GM19025 (cell line): ENCODE data around the gene TAOK1.

Source experiments
- ATAC-seq: cut with Tn5 transposase; IDR thresholded peaks from one replicate; pipeline ENCODE4 v1.9.1; 2021; ENCODE audit warnings: mild to moderate bottlenecking, low read depth, moderate library complexity; ENCODE audit not compliant: unreplicated experiment

TAOK1 gene

DNA sequence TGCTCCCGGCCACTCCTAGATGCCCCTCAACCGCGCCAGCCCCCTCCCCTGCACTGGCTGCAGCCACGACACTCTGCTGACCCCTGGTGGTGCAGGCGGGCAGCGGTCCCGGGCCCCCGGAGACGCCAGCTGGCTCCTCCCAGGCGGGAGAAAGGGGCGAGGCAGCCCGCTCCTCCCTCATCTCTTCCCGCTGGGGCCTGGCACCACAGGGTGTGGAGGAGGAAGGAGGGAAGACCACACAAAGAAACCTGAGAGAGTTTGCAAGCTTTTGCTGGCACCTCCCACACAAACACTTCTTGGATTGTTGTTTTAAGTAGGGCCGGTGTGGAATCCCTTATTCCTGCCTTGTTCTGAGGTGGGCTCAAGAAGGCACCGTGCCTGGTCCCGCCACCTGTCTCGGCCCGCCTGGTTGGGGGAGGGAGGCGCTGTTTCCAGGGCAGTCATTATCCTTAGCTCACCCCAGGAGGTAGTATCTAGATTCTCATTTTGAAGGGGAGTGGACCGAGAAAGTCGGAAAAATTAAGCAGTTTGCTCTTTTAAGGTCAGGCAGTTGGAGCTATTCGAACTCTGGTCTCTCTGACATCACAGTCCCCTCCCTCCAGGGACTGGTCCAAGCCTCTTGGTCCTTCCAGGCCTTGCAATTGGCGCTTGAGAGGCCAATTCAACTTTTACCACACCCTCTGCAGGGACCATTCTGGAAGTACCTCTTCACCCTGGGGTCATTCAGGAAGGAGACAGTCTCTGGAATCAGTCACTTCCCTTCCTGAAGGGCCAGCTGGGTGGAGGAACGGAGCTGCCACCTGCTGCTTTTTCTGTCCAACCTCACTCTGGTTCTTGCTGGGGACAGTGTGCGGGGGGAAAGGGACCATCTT is 201.8 kb downstream of the TAOK1 start:
- ATAC-seq: no peak

DNA sequence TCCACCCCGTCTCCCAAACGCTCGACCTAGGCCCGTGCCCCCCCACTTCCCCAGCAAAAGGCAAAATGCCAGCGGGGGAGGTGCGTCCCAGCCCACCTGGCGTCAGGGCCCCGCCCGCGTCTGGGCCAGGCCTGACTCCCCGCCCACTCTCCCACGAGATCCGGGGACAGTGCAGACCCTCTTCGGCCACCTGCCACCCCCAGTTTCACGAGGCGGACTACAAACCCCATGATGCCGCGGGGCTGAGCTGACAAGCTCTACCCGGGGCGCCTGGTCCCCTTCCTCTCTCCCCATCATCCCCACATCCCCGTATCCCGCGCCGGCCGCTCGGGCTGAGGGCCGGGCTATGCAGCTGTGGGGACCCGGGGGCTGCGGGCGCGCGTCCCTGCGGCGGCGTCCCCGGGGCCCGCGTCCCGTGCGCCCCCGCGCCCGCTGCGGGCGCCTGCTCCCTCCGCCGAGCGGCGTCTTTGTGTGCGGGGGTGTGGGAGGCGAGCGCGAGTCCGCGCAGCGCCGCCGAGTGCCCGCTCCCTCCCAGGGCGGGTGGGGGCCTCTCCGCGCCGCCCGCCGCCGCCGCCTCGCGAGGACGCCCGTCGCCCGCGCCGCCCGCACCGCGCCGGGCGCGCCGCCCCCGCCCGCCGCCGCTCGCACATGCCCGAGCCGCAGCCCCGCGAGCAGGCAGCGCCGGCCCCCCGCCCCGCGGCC is 202.8 kb downstream of the TAOK1 start, which contains the start of gene ANKRD13B:
ANKRD13B (plus strand) TSS at position 283 of the 702 bp plus-strand sequence. CDS start 490 bp downstream, outside the sequence.
- no peak for ATAC-seq

GRCh38 chr17:29593591-29594518 is 203.7 kb downstream of the TAOK1 start:
- ATAC-seq: no peak

GRCh38 chr17:29594519-29595090 is 204.4 kb downstream of the TAOK1 start:
- ATAC-seq: no peak

DNA sequence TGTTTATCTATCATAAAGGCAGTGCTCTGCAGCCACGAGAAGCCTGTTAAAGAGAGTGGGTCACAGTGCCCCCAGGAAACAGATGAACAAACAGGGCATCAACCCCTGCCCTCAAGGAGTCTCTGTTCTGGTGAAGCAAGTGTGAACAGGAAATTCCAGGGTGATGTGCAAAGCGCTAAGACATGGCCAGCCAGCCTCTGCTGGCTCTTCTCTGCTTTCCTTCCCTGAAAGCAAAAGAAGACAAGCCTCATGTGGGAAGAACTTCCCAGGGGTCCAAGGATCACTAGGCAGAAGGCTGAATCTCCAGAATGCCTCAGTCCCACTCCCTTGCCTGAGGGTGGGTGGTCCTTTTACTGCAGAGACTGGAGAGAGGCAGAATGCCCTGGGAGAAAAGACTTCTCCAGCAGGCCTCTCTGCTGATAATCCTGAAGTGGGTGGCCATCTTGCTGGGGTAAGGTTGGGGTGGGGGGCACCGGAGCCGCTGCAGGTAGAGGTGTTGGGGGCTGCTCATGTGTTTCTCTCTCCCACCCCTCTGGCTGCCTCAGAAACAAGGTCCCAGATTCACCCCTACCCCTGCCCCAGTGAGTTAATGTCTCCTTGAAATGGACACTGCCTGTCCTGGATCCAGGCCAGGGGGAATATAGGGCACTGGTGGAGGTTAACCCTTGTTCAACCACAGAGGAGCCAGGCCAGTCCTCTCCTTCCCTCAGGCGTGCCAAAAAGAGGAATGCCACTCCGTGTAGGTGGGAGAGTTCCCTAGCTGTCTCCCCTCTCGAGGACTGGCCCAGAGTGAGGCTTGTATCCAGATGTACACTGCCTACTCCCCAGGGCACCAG is 205.2 kb downstream of the TAOK1 start:
- no peak for ATAC-seq

- ATAC-seq: no peak
Measured at GRCh38 chr17:29595943-29596774, 206.0 kb downstream of the TAOK1 start.

DNA sequence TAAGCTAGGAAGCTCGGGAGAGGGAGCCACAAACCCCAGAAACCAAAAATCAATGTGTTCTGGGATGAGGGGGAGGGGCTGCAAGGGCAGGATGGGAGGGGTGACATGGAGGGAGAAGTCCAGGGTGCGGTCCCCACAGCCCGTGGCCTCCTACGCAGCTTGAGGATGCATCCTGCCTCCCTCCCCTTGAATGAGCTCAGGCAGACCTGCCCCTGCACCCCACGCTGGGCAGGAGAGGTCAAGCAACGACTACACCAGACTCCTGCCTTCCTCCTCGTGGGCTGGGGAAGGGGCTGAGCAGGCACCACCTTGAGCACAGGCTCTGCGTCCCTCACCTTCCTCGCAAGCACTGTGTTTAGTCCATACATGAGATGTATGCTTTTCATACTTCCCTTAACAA is 206.6 kb downstream of the TAOK1 start:
- ATAC-seq: no peak

GRCh38 chr17:29597361-29598172 is 207.4 kb downstream of the TAOK1 start:
- ATAC-seq: no peak
